ENCODE measurements around the gene CAMK1G. TPM values are rescaled to one million over a fixed set of nuclear protein-coding genes. Genes with fewer than 3 reads are reported as not detected.

Gene CAMK1G
- polyA plus RNA-seq, 1 donor from 2014 or later: 3.0 TPM

- no peaks in the 10 kb centered on the region for H3K9me3 ChIP-seq (ENCODE audit: low read length)
- no peak overlapping the region for H3K27ac ChIP-seq (ENCODE audit: low read length)
- no peak overlapping the region for H3K4me2 ChIP-seq (ENCODE audit: low read length)
- no peak overlapping the region for H2AFZ ChIP-seq (ENCODE audit: low read depth, low read length)
- no peaks in the 10 kb centered on the region for H3K79me2 ChIP-seq (replicated peaks; ENCODE audit: insufficient read depth, low read length)
- H3K4me3 ChIP-seq (ENCODE audit: low read length): no peak overlapping the region
- H3K27me3 ChIP-seq (ENCODE audit: insufficient read depth, low read depth, low read length): no peaks in the 10 kb centered on the region
- H3K36me3 ChIP-seq (ENCODE audit: insufficient read depth, low read length): no peaks in the 10 kb centered on the region
- H3K9ac ChIP-seq (ENCODE audit: low read length): no peak overlapping the region
- no peaks in the 10 kb centered on the region for H3K9me2 ChIP-seq (ENCODE audit: insufficient read depth, low read length)
- H4K20me1 ChIP-seq (ENCODE audit: insufficient read depth): no peaks in the 10 kb centered on the region
- TF ChIP-seq CTCF (IDR thresholded peaks at IDR 0.05; ENCODE audit: poor library complexity, severe bottlenecking) (no peak), REST (IDR thresholded peaks at IDR 0.05; ENCODE audit: borderline replicate concordance) (no peak), RAD21 (conservative IDR thresholded peaks at IDR 0.05) (no peak), POLR2AphosphoS5 (IDR thresholded peaks at IDR 0.05) (no peak), MXI1 (conservative IDR thresholded peaks at IDR 0.05; ENCODE audit: poor library complexity, severe bottlenecking) (no peak)
- no peaks in the 10 kb centered on the region for H3F3A ChIP-seq (ENCODE audit: insufficient read depth, low read length, poor library complexity, severe bottlenecking)
These were observed 76.4 kb downstream of the CAMK1G start for GRCh38 chr1:209659909-209660308.

GRCh38 chr1:209661071-209661470 lies 77.6 kb downstream of the CAMK1G start:
- Histone ChIP-seq H3K27me3 (ENCODE audit: insufficient read depth, low read depth, low read length) (no peaks in the 10 kb centered on the region), H3K27ac (ENCODE audit: low read length) (no peak overlapping the region), H3K79me2 (replicated peaks; ENCODE audit: insufficient read depth, low read length) (no peaks in the 10 kb centered on the region), H3K4me3 (ENCODE audit: low read length) (no peak overlapping the region), H3K9me2 (ENCODE audit: insufficient read depth, low read length) (no peaks in the 10 kb centered on the region), H2AFZ (ENCODE audit: low read depth, low read length) (no peak overlapping the region), H4K20me1 (ENCODE audit: insufficient read depth) (no peaks in the 10 kb centered on the region), H3K4me2 (ENCODE audit: low read length) (no peak overlapping the region), H3K36me3 (ENCODE audit: insufficient read depth, low read length) (no peaks in the 10 kb centered on the region), H3K9me3 (ENCODE audit: low read length) (no peaks in the 10 kb centered on the region), H3F3A (ENCODE audit: insufficient read depth, low read length, poor library complexity, severe bottlenecking) (no peaks in the 10 kb centered on the region), H3K9ac (ENCODE audit: low read length) (no peak overlapping the region)
- TF ChIP-seq EP300 (conservative IDR thresholded peaks at IDR 0.05; ENCODE audit: poor library complexity, severe bottlenecking) (no peak), CTCF (IDR thresholded peaks at IDR 0.05; ENCODE audit: poor library complexity, severe bottlenecking) (no peak), POLR2AphosphoS5 (IDR thresholded peaks at IDR 0.05) (no peak), EZH2 (IDR thresholded peaks at IDR 0.05; ENCODE audit: borderline replicate concordance, insufficient read depth, low read length, poor library complexity, severe bottlenecking) (no peak), SMC3 (conservative IDR thresholded peaks at IDR 0.05; ENCODE audit: poor library complexity) (no peak), RAD21 (conservative IDR thresholded peaks at IDR 0.05) (no peak), TAF1 (IDR thresholded peaks at IDR 0.05; ENCODE audit: low read depth) (no peak), REST (IDR thresholded peaks at IDR 0.05; ENCODE audit: borderline replicate concordance) (no peak), MXI1 (conservative IDR thresholded peaks at IDR 0.05; ENCODE audit: poor library complexity, severe bottlenecking) (no peak)
